KMS-11 (cell line): ENCODE measurements around the gene UBA52.

ENCODE experiments used
- H2AFZ ChIP-seq: fragments of 200-600 bp; sonication (generic); 2 replicates; pipeline ENCODE4 v1.6.1; 2016; ENCODE audit warnings: antibody characterized with exemption, mixed run types, low read depth
- H3K27ac ChIP-seq: fragments of 200-600 bp; sonication (generic); 2 replicates; pipeline ENCODE4 v1.6.1; 2016; ENCODE audit warnings: mild to moderate bottlenecking, mixed run types
- H3K27me3 ChIP-seq: fragments of 200-600 bp; sonication (generic); 2 replicates; pipeline ENCODE4 v1.6.1; 2017; ENCODE audit warnings: mild to moderate bottlenecking, low read depth, mixed run types, moderate library complexity; ENCODE audit not compliant: insufficient read depth
- H3K36me3 ChIP-seq: fragments of 200-600 bp; sonication (generic); 2 replicates; pipeline ENCODE4 v1.6.1; 2017; ENCODE audit warnings: mild to moderate bottlenecking, mixed run types; ENCODE audit not compliant: insufficient read depth
- H3K4me1 ChIP-seq: fragments of 200-600 bp; sonication (generic); 2 replicates; pipeline ENCODE4 v1.6.1; 2016; ENCODE audit warnings: mild to moderate bottlenecking, low read depth, mixed run types; ENCODE audit not compliant: poor library complexity, severe bottlenecking
- H3K4me2 ChIP-seq: fragments of 200-600 bp; sonication (generic); 2 replicates; pipeline ENCODE4 v1.7.0; 2016; ENCODE audit warnings: mild to moderate bottlenecking, mixed run types
- H3K4me3 ChIP-seq: fragments of 200-600 bp; sonication (generic); IDR thresholded peaks from 2 replicates; pipeline ENCODE4 v1.6.1; 2017; ENCODE audit warnings: low read depth, low read length, mixed read lengths; ENCODE audit not compliant: insufficient read depth
- H3K79me2 ChIP-seq: fragments of 200-600 bp; sonication (generic); 2 replicates; pipeline ENCODE4 v1.6.1; 2016; ENCODE audit warnings: low read depth, mixed run types; ENCODE audit not compliant: insufficient read depth
- H3K9ac ChIP-seq: fragments of 200-600 bp; sonication (generic); 2 replicates; pipeline ENCODE4 v1.6.1; 2016; ENCODE audit warnings: mild to moderate bottlenecking, mixed run types
- H4K20me1 ChIP-seq: fragments of 200-600 bp; sonication (generic); 2 replicates; pipeline ENCODE4 v1.6.1; 2016; ENCODE audit warnings: mild to moderate bottlenecking, mixed run types; ENCODE audit not compliant: insufficient read depth
- CTCF ChIP-seq: fragments of 200-600 bp; sonication (generic); conservative IDR thresholded peaks from 2 replicates; pipeline ENCODE4 v1.6.1; 2017; ENCODE audit warnings: low read depth, mild to moderate bottlenecking, antibody characterized with exemption, low read length, moderate library complexity, mixed read lengths

UBA52 gene

DNA sequence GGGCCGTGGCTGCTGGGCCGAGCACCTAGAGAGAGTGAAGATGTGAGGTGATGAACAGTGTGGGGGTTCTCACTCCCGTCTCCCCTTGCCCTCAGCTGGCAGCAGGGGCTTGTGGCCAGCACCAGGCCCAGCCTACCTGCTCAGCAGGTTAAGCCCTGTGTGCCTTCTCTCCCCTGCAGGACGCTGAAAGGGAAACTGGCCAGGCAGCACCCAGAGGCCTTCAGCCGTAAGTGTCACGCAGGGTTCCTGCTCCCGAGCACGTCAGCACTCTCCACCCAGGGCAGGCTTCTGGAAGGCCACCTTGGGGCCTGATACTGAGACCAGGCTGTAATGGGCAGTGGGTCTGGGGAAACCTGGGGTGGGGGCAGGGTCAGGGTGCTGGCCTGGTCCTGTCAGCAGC, 4.7 kb upstream of the UBA52 start:
- H3K4me3 ChIP-seq = no peak overlapping the region
- TF ChIP-seq CTCF = no peak
- peaks cover 2% of the 10 kb centered on the region for H3K79me2 ChIP-seq
- H3K36me3 ChIP-seq = no peaks in the 10 kb centered on the region; the same call in 1 of the 2 replicates
- no peak overlapping the region for H3K4me2 ChIP-seq
- H2AFZ ChIP-seq = no peak overlapping the region
- peaks cover 6% of the 10 kb centered on the region for H3K4me1 ChIP-seq
- no peak overlapping the region for H3K9ac ChIP-seq
- H3K27ac ChIP-seq = no peak overlapping the region
- no peaks in the 10 kb centered on the region for H4K20me1 ChIP-seq
- H3K27me3 ChIP-seq = no peaks in the 10 kb centered on the region

DNA sequence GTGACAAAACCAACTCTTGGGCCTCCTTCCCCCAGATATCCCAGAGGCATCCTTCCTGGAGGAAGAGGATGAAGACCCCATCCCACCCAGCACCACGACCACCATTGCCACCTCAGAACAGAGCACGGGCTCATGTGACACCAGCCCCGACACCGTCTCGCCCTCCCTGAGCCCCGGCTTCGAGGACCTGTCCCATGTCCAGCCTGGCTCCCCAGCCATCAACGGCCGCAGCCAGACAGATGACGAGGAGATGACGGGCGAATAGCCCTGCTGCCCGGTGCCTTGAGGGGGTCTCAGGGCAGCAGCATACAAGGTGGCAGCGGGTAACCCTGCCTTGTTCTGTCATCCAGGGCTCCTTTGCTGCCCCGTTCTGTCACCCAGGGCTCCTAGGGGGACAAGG, 3.3 kb upstream of the UBA52 start:
- no peaks in the 10 kb centered on the region; the same call in 1 of the 2 replicates for H3K36me3 ChIP-seq
- no peak overlapping the region for H3K27ac ChIP-seq
- no peak overlapping the region for H3K9ac ChIP-seq
- no peaks in the 10 kb centered on the region; the same call in 1 of the 2 replicates for H4K20me1 ChIP-seq
- peaks cover 13% of the 10 kb centered on the region for H3K4me1 ChIP-seq
- H3K79me2 ChIP-seq = peaks cover 16% of the 10 kb centered on the region
- TF ChIP-seq CTCF = no peak
- H2AFZ ChIP-seq = no peak overlapping the region
- no peak overlapping the region for H3K4me3 ChIP-seq
- no peak overlapping the region for H3K4me2 ChIP-seq
- H3K27me3 ChIP-seq = no peaks in the 10 kb centered on the region

GRCh38 chr19:18574691-18575291, 3.1 kb downstream of the UBA52 start:
- Histone ChIP-seq H3K4me1 (peaks cover 72% of the 10 kb centered on the region), H3K27me3 (no peaks in the 10 kb centered on the region), H3K4me3 (no peak overlapping the region), H3K9ac (no peak overlapping the region), H3K27ac (no peak overlapping the region), H3K36me3 (peaks cover 12% of the 10 kb centered on the region; the same call in 1 of the 2 replicates), H4K20me1 (no peaks in the 10 kb centered on the region; the same call in 1 of the 2 replicates), H2AFZ (no peak overlapping the region), H3K4me2 (no peak overlapping the region), H3K79me2 (peaks cover 38% of the 10 kb centered on the region)
- TF ChIP-seq CTCF = no peak

DNA sequence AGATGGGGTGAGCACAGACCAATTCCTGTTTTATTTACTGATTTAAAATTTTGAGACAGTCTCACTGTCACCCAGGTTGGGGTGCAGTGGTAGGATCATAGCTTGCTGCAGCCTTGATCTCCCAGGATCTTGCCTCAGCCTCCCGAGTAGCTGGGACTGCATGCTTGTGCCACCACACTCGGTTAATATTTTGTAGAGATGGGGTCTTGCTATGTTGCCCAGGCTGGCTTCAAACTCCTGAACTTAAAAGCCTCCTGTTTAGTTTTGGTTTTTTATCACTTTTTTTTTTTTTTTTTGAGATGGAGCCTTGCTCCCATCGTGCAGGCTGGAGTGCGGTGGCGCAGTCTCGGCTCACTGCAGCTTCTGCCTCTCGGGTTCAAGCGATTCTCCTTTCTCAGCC, 4.7 kb downstream of the UBA52 start:
- Histone ChIP-seq H3K36me3 (peaks cover 12% of the 10 kb centered on the region; the same call in 1 of the 2 replicates), H3K27me3 (no peaks in the 10 kb centered on the region), H3K27ac (no peak overlapping the region), H4K20me1 (no peaks in the 10 kb centered on the region; the same call in 1 of the 2 replicates), H2AFZ (no peak overlapping the region), H3K79me2 (peaks cover 38% of the 10 kb centered on the region), H3K4me2 (no peak overlapping the region; the same call in 1 of the 2 replicates), H3K9ac (no peak overlapping the region), H3K4me3 (no peak overlapping the region), H3K4me1 (peaks cover 71% of the 10 kb centered on the region)
- TF ChIP-seq CTCF = no peak
